SK-N-SH (cell line): Measurements from ENCODE around the gene IKZF1. TPM values are rescaled to one million over a fixed set of nuclear protein-coding genes. Genes with fewer than 3 reads are reported as not detected.

Experiments
- CTCF ChIA-PET: fragments of 300-600, 350-600 bp; formaldehyde crosslinking; extraction: SDS; loops from one replicate; lab custom pipeline; 2021; lab: Yijun Ruan, JAX
- POLR2A ChIA-PET: fragments of 350-600 bp; sonication (Branson Sonifier 250); formaldehyde crosslinking; extraction: SDS; loops from one replicate; lab custom pipeline; 2020; ENCODE audit warnings: antibody characterized with exemption, inconsistent platforms; lab: Yijun Ruan, JAX
- DNase-seq: peaks from one replicate; pipeline ENCODE4 v3.0.0; 2012
- H2AFZ ChIP-seq: fragments of 200-600 bp; sonication (generic); 2 replicates; pipeline ENCODE4 v1.8.1; 2016; ENCODE audit warnings: antibody characterized with exemption, mild to moderate bottlenecking, low read depth
- H3F3A ChIP-seq: fragments of 200-600 bp; sonication (generic); replicated peaks from 2 replicates; pipeline ENCODE3; 2016; ENCODE audit warnings: antibody characterized with exemption, mild to moderate bottlenecking; ENCODE audit not compliant: insufficient read depth
- H3K27ac ChIP-seq, 2 experiments: fragments of 200-500 bp in 1 of 2; fragments of 200-600 bp in 1 of 2; sonication (Bioruptor generic) in 1 of 2; sonication (generic), shearing (Covaris generic) in 1 of 2; 2 replicates each; pipeline versions ENCODE4 v1.5.1 to v1.6.1; 2014 to 2016; ENCODE audit warnings: low read depth in 2 of 2, inconsistent platforms in 1 of 2, low read length in 1 of 2, mild to moderate bottlenecking in 1 of 2, mixed read lengths in 1 of 2
- H3K27me3 ChIP-seq: fragments of 200-600 bp; sonication (generic), shearing (Covaris generic); 2 replicates; pipeline ENCODE4 v1.6.1; 2016; ENCODE audit warnings: mixed run types; ENCODE audit not compliant: insufficient read depth
- H3K36me3 ChIP-seq, 2 experiments: fragments of 200-500 bp in 1 of 2; fragments of 200-600 bp in 1 of 2; sonication (Bioruptor generic) in 1 of 2; sonication (generic) in 1 of 2; replicated peaks in 1 of 2; 2 replicates each; pipeline versions ENCODE3 to v1.5.1; 2014 to 2016; ENCODE audit warnings: low read length in 1 of 2, mild to moderate bottlenecking in 1 of 2; ENCODE audit not compliant: insufficient read depth in 2 of 2, control insufficient read depth in 1 of 2
- H3K4me1 ChIP-seq, 2 experiments: fragments of 200-500 bp in 1 of 2; fragments of 200-600 bp in 1 of 2; sonication (Bioruptor generic) in 1 of 2; sonication (generic), shearing (Covaris generic) in 1 of 2; 2 replicates each; pipeline versions ENCODE4 v1.5.1 to v1.6.1; 2014 to 2016; ENCODE audit warnings: low read depth in 1 of 2, low read length in 1 of 2, mixed run types in 1 of 2; ENCODE audit not compliant: insufficient read depth in 2 of 2, control insufficient read depth in 1 of 2
- H3K4me2 ChIP-seq: fragments of 200-600 bp; sonication (generic), shearing (Covaris generic); 2 replicates; pipeline ENCODE4 v1.6.1; 2017; ENCODE audit warnings: mixed run types
- H3K4me3 ChIP-seq, 2 experiments: fragments of 200-500 bp in 1 of 2; fragments of 200-600 bp in 1 of 2; sonication (Bioruptor generic) in 1 of 2; sonication (generic), shearing (Covaris generic) in 1 of 2; 2 replicates each; pipeline versions ENCODE4 v1.5.1 to v1.8.1; 2014 to 2016; ENCODE audit warnings: low read depth in 2 of 2, inconsistent platforms in 1 of 2, low read length in 1 of 2, mild to moderate bottlenecking in 1 of 2, mixed read lengths in 1 of 2, moderate library complexity in 1 of 2
- H3K79me2 ChIP-seq: fragments of 200-600 bp; sonication (generic); 2 replicates; pipeline ENCODE4 v1.8.1; 2017; ENCODE audit warnings: mild to moderate bottlenecking; ENCODE audit not compliant: insufficient read depth
- H3K9ac ChIP-seq: fragments of 200-600 bp; sonication (generic); 2 replicates; pipeline ENCODE4 v1.6.1; 2017; ENCODE audit warnings: mixed run types
- H3K9me2 ChIP-seq: fragments of 200-600 bp; sonication (generic); 2 replicates; pipeline ENCODE4 v1.6.1; 2017; ENCODE audit warnings: mixed run types
- H3K9me3 ChIP-seq: fragments of 200-600 bp; sonication (generic); 2 replicates; pipeline ENCODE4 v1.6.1; 2017; ENCODE audit warnings: mixed run types, mild to moderate bottlenecking, moderate library complexity
- H4K20me1 ChIP-seq: fragments of 200-600 bp; sonication (generic); 2 replicates; pipeline ENCODE4 v1.6.1; 2017; ENCODE audit warnings: mild to moderate bottlenecking, mixed run types; ENCODE audit not compliant: insufficient read depth
- CTCF ChIP-seq: fragments of 200-600 bp; sonication (generic); IDR thresholded peaks from 2 replicates; pipeline ENCODE4 v1.6.1; 2017; ENCODE audit warnings: antibody characterized with exemption, mild to moderate bottlenecking, moderate library complexity
- FOSL2 ChIP-seq: IDR thresholded peaks from 2 replicates; pipeline ENCODE4 v1.4.0; 2012; ENCODE audit warnings: low read depth, mild to moderate bottlenecking, moderate library complexity, borderline replicate concordance
- FOXJ3 ChIP-seq: sonication (generic); formaldehyde crosslinking; IDR thresholded peaks from 2 replicates; pipeline ENCODE4 v1.5.1; 2020; ENCODE audit warnings: mild to moderate bottlenecking, missing genetic modification reagents
- FOXM1 ChIP-seq: IDR thresholded peaks from 2 replicates; pipeline ENCODE4 v1.4.0; 2012; ENCODE audit warnings: low read depth, mild to moderate bottlenecking
- GATA2 ChIP-seq: sonication (generic); formaldehyde crosslinking; IDR thresholded peaks from 2 replicates; pipeline ENCODE4 v1.5.0; 2020; ENCODE audit warnings: mild to moderate bottlenecking, missing genetic modification reagents
- IRF3 ChIP-seq: fragments of 150-350 bp; IDR thresholded peaks from 2 replicates; pipeline ENCODE4 v1.6.1; 2016; ENCODE audit warnings: mild to moderate bottlenecking, low read depth, low read length
- JUND ChIP-seq: IDR thresholded peaks from 2 replicates; pipeline ENCODE4 v1.4.0; 2012
- NFIC ChIP-seq: IDR thresholded peaks from 2 replicates; pipeline ENCODE4 v1.4.0; 2012; ENCODE audit warnings: borderline replicate concordance
- POLR2AphosphoS5 ChIP-seq: IDR thresholded peaks from 2 replicates; pipeline ENCODE4 v1.6.1; 2012; ENCODE audit warnings: low read depth, low read length
- RAD21 ChIP-seq: IDR thresholded peaks from 2 replicates; pipeline ENCODE4 v1.6.1; 2012; ENCODE audit warnings: mild to moderate bottlenecking, low read length
- RCOR1 ChIP-seq: fragments of 150-350 bp; IDR thresholded peaks from 2 replicates; pipeline ENCODE4 v1.6.1; 2017; ENCODE audit warnings: antibody characterized with exemption, low read length
- RXRA ChIP-seq: IDR thresholded peaks from 2 replicates; pipeline ENCODE4 v1.4.0; 2012; ENCODE audit warnings: low read depth, mild to moderate bottlenecking, borderline replicate concordance
- SIN3A ChIP-seq: IDR thresholded peaks from 2 replicates; pipeline ENCODE4 v1.6.1; 2012; ENCODE audit warnings: low read depth, mild to moderate bottlenecking, low read length, moderate library complexity, borderline replicate concordance
- TEAD4 ChIP-seq: IDR thresholded peaks from 2 replicates; pipeline ENCODE4 v1.4.0; 2012; ENCODE audit warnings: mild to moderate bottlenecking, borderline replicate concordance; ENCODE audit not compliant: insufficient read depth
- USF2 ChIP-seq: fragments of 150-350 bp; IDR thresholded peaks from 2 replicates; pipeline ENCODE4 v1.6.1; 2017; ENCODE audit warnings: antibody characterized with exemption, low read length, low read depth, borderline replicate concordance
- WGBS: methylation state at CpG from one replicate; pipeline ENCODE4 v1.1.6; 2017; ENCODE audit warnings: low lambda C conversion rate; 5-methylcytosine and 5-hydroxymethylcytosine counted together
- polyA plus RNA-seq, 3 experiments: library from polyadenylated mRNA; depleted of rRNA; stranded (reverse); fragments of >200 nt; gene quantifications; 2 replicates each; pipeline ENCODE4 v1.2.3, GENCODE V29; 2012

IKZF1 gene
- polyA plus RNA-seq, 1 of the 3 experiments (the other 2 are of a cell fraction): not detected

GRCh38 chr7:50265968-50266634, 38.4 kb upstream of the IKZF1 start (continued):
- TF ChIP-seq JUND (no peak), CTCF (no peak), POLR2AphosphoS5 (no peak), IRF3 (no peak)
- TF ChIP-seq, all 33 proteins: peak for 0

- WGBS: 15% methylated on average over 11 of the region's 11 CpGs
- CTCF ChIA-PET: interaction anchor here (0.9 to 1.5 kb wide), 4 partner anchors 9 to 62 kb away, joined by 3 to 6 read pairs (median 4); no protein-coding TSS in a partner anchor
- Histone ChIP-seq H3K4me1 (no peaks in the 10 kb centered on the region; a peak in 2 of 4 replicates), H3K9ac (no peak overlapping the region), H4K20me1 (no peaks in the 10 kb centered on the region), H3K36me3 (no peaks in the 10 kb centered on the region), H3K27me3 (no peaks in the 10 kb centered on the region), H3K4me2 (no peak overlapping the region), H3K9me3 (no peaks in the 10 kb centered on the region), H3F3A (no peaks in the 10 kb centered on the region), H3K4me3 (no peak overlapping the region), H3K79me2 (no peaks in the 10 kb centered on the region), H2AFZ (no peak overlapping the region), H3K9me2 (no peaks in the 10 kb centered on the region), H3K27ac (no peak overlapping the region)
- TF ChIP-seq NFIC (no peak), FOXJ3 (CRISPR knock-in tag) (no peak)
- POLR2A ChIA-PET: no interaction called here
- DNase-seq: no peak
Measured at GRCh38 chr7:50266635-50267386, 37.7 kb upstream of the IKZF1 start.

GRCh38 chr7:50267525-50268041, 36.9 kb upstream of the IKZF1 start:
- Histone ChIP-seq H4K20me1 (no peaks in the 10 kb centered on the region), H2AFZ (no peak overlapping the region), H3F3A (no peaks in the 10 kb centered on the region), H3K4me2 (no peak overlapping the region), H3K4me3 (no peak overlapping the region), H3K36me3 (no peaks in the 10 kb centered on the region), H3K9me3 (no peaks in the 10 kb centered on the region), H3K27ac (no peak overlapping the region), H3K79me2 (no peaks in the 10 kb centered on the region), H3K9ac (no peak overlapping the region), H3K9me2 (no peaks in the 10 kb centered on the region), H3K27me3 (no peaks in the 10 kb centered on the region), H3K4me1 (no peaks in the 10 kb centered on the region)
- DNase-seq: no peak
- ChIA-PET CTCF (interaction anchor here (0.9 to 1.1 kb wide), 2 partner anchors 14 to 29 kb away, joined by 3 read pairs; no protein-coding TSS in a partner anchor), POLR2A (no interaction called here)
- 3% methylated on average over 2 of the region's 2 CpGs for WGBS
- TF ChIP-seq IRF3 (no peak), NFIC (no peak), RXRA (no peak), RAD21 (no peak), USF2 (no peak), GATA2 (CRISPR knock-in tag) (no peak), FOXM1 (no peak), FOSL2 (no peak), FOXJ3 (CRISPR knock-in tag) (no peak), RCOR1 (no peak), SIN3A (no peak), CTCF (no peak), TEAD4 (no peak)
